HepG2 (cell line): ENCODE data around the gene TMEM164. TPM values are rescaled to one million over a fixed set of nuclear protein-coding genes. Genes with fewer than 3 reads are reported as not detected.

Experiments
- ATAC-seq: fragments of 200-7000 bp; cut with Tn5 transposase; 3 replicates; pipeline ENCODE4 v1.9.1; 2020; ENCODE audit warnings: mild to moderate bottlenecking, moderate library complexity
- BruUV-seq: library from RNA; stranded (reverse); fragments of 400-500 nt; replicated peaks from 2 replicates; lab custom pipeline; 2021; lab: Mats Ljungman, UMichigan
- CTCF ChIA-PET: fragments of 300-600 bp; formaldehyde crosslinking; extraction: SDS; loops from one replicate; lab custom pipeline; 2021; ENCODE audit warnings: low total read pairs, inconsistent platforms, low intra/inter-chr PET ratio; lab: Yijun Ruan, JAX
- POLR2A ChIA-PET: fragments of 350-600 bp; sonication (Branson Sonifier 250); formaldehyde crosslinking; loops from one replicate; lab custom pipeline; 2020; ENCODE audit warnings: antibody characterized with exemption, inconsistent platforms; lab: Yijun Ruan, JAX
- DNase-seq: peaks from one replicate; pipeline ENCODE4 v3.0.0-alpha.2; 2015; ENCODE audit warnings: low spot score
- FAIRE-seq: peaks from 3 replicates; lab custom pipeline; 2011; peaks lifted over from hg19 to GRCh38; lab: Jason Lieb, UNC
- H2AFZ ChIP-seq: one replicate; pipeline ENCODE4 v1.6.1; 2011; ENCODE audit warnings: low read length, inconsistent platforms
- H3K27ac ChIP-seq: fragments of 300-600 bp; 3 replicates; pipeline ENCODE4 v1.8.0; 2011; ENCODE audit warnings: mixed run types, mild to moderate bottlenecking, mixed read lengths, low read length, inconsistent platforms; ENCODE audit not compliant: insufficient read depth; ENCODE audit errors: extremely low read length
- H3K27me3 ChIP-seq, 2 experiments: fragments of 200-600 bp in 1 of 2; 2 replicates in 1 of 2; 3 replicates in 1 of 2; pipeline versions ENCODE4 v1.6.0 to v1.8.0; 2011; ENCODE audit warnings: low read length in 2 of 2, mild to moderate bottlenecking in 2 of 2, moderate library complexity in 2 of 2, inconsistent platforms in 1 of 2; ENCODE audit not compliant: insufficient read depth in 2 of 2, control insufficient read depth in 1 of 2
- H3K36me3 ChIP-seq, 2 experiments: fragments of 200-600 bp in 1 of 2; replicated peaks in 1 of 2; 2 replicates in 1 of 2; 3 replicates in 1 of 2; pipeline versions ENCODE4 v1.5.1 to v1.8.0; 2011; ENCODE audit warnings: low read length in 2 of 2, inconsistent platforms in 1 of 2; ENCODE audit not compliant: insufficient read depth in 2 of 2, control insufficient read depth in 1 of 2
- H3K4me1 ChIP-seq: 2 replicates; pipeline ENCODE4 v1.5.1; 2012; ENCODE audit warnings: low read length, inconsistent platforms; ENCODE audit not compliant: insufficient read depth
- H3K4me2 ChIP-seq: 2 replicates; pipeline ENCODE4 v1.6.0; 2011; ENCODE audit warnings: low read depth, low read length, inconsistent platforms
- H3K4me3 ChIP-seq, 3 experiments: fragments of 200-600 bp in 1 of 3; sonication (generic), shearing (Covaris generic) in 1 of 3; replicated peaks in 1 of 3; 2 replicates each; pipeline ENCODE4 v1.5.1; 2011 to 2016; ENCODE audit warnings: low read length in 3 of 3, inconsistent platforms in 2 of 3, low read depth in 2 of 3, mild to moderate bottlenecking in 2 of 3, control low read depth in 1 of 3, mixed read lengths in 1 of 3; ENCODE audit not compliant: insufficient read depth in 1 of 3
- H3K79me2 ChIP-seq: one replicate; pipeline ENCODE4 v1.6.1; 2011; ENCODE audit warnings: low read length, inconsistent platforms; ENCODE audit not compliant: insufficient read depth
- H3K9ac ChIP-seq: 2 replicates; pipeline ENCODE4 v1.6.0; 2011; ENCODE audit warnings: mild to moderate bottlenecking, low read depth, low read length, inconsistent platforms; ENCODE audit not compliant: insufficient read depth
- H3K9me3 ChIP-seq: 2 replicates; pipeline ENCODE4 v1.5.1; 2012; ENCODE audit warnings: mild to moderate bottlenecking, low read length
- H4K20me1 ChIP-seq: 2 replicates; pipeline ENCODE4 v1.6.0; 2011; ENCODE audit warnings: inconsistent platforms, mild to moderate bottlenecking, low read length, moderate library complexity; ENCODE audit not compliant: insufficient read depth
- FOXP1 ChIP-seq, 2 experiments: fragments of 450-650 bp in 1 of 2; IDR thresholded peaks; 2 replicates each; pipeline ENCODE4 v1.6.1; 2017 to 2018; ENCODE audit warnings: antibody characterized with exemption in 1 of 2
- IRF2 ChIP-seq: IDR thresholded peaks from 2 replicates; pipeline ENCODE4 v1.6.1; 2018; ENCODE audit warnings: missing genetic modification reagents, missing compliant biosample characterization
- JDP2 ChIP-seq: sonication (generic); formaldehyde crosslinking; IDR thresholded peaks from 2 replicates; pipeline ENCODE4 v1.8.1; 2022; ENCODE audit warnings: missing genetic modification reagents, borderline replicate concordance
- MAZ ChIP-seq, 2 experiments: sonication (generic) in 1 of 2; formaldehyde crosslinking in 1 of 2; IDR thresholded peaks; 2 replicates each; pipeline versions ENCODE4 v1.5.0 to v1.6.1; 2012 to 2020; ENCODE audit warnings: low read depth in 2 of 2, mild to moderate bottlenecking in 2 of 2, borderline replicate concordance in 1 of 2, improper control_type of control experiment in 1 of 2, low read length in 1 of 2, missing genetic modification reagents in 1 of 2, moderate library complexity in 1 of 2
- NCOR1 ChIP-seq: fragments of 200-600 bp; sonication (generic); IDR thresholded peaks from 2 replicates; pipeline ENCODE4 v1.7.0; 2017; ENCODE audit warnings: antibody characterized with exemption, low read length, borderline replicate concordance
- RNF219 ChIP-seq: sonication (generic); formaldehyde crosslinking; IDR thresholded peaks from 2 replicates; pipeline ENCODE4 v1.5.0; 2020; ENCODE audit warnings: mild to moderate bottlenecking, missing genetic modification reagents
- SCMH1 ChIP-seq: sonication (generic); formaldehyde crosslinking; IDR thresholded peaks from 2 replicates; pipeline ENCODE4 v1.9.0; 2021; ENCODE audit warnings: missing genetic modification reagents, mild to moderate bottlenecking, borderline replicate concordance
- ZMYM3 ChIP-seq: sonication (generic); formaldehyde crosslinking; IDR thresholded peaks from 2 replicates; pipeline ENCODE4 v1.5.1; 2020; ENCODE audit warnings: mild to moderate bottlenecking, missing genetic modification reagents
- ZNF124 ChIP-seq: sonication (generic); formaldehyde crosslinking; IDR thresholded peaks from 2 replicates; pipeline ENCODE4 v1.4.0; 2020; ENCODE audit warnings: missing genetic modification reagents
- ZNF230 ChIP-seq: sonication (generic); formaldehyde crosslinking; IDR thresholded peaks from 2 replicates; pipeline ENCODE4 v1.4.0; 2020; ENCODE audit warnings: mild to moderate bottlenecking, missing genetic modification reagents
- ZNF644 ChIP-seq: IDR thresholded peaks from 2 replicates; pipeline ENCODE4 v1.6.1; 2016; ENCODE audit warnings: low read depth
- ZNF878 ChIP-seq: sonication (generic); formaldehyde crosslinking; IDR thresholded peaks from 2 replicates; pipeline ENCODE4 v1.8.1; 2023; ENCODE audit warnings: mild to moderate bottlenecking, missing genetic modification reagents, moderate library complexity
- WGBS: methylation state at CpG from one replicate; pipeline ENCODE4 v1.1.6; 2017; ENCODE audit warnings: low lambda C conversion rate; 5-methylcytosine and 5-hydroxymethylcytosine counted together
- in situ Hi-C: cut with HindIII; loops from 2 replicates; pipeline ENCODE4 v1.10.0; 2017; ENCODE audit warnings: low pct_unique_long_range_greater_than_20kb; ENCODE audit not compliant: extremely low pct_ligation_motif_present
- intact Hi-C: fragments of 100-400 bp; cut with micrococcal nuclease; formaldehyde crosslinking; loops from one replicate; pipeline ENCODE4 v1.10.0; 2022; ENCODE audit not compliant: unreplicated experiment
- polyA plus RNA-seq, 8 experiments: library from polyadenylated mRNA; depleted of rRNA in 3 of 8; stranded (reverse) in 7 of 8; unstranded in 1 of 8; fragments of >200 nt; fragmentation: Illumina TruSeq in 4 of 8; extraction: Trizol in 4 of 8; gene quantifications; 2 replicates each; pipeline versions ENCODE4 v1.2.1 to v1.2.3, GENCODE V29; 2011 to 2016; ENCODE audit warnings: low read depth in 4 of 8, missing spikeins in 1 of 8, mixed read lengths in 1 of 8; ENCODE audit not compliant: insufficient read depth in 1 of 8
- total RNA-seq, 5 experiments: library from RNA; depleted of rRNA; stranded (reverse); fragments of >200 nt; fragmentation: Illumina TruSeq; extraction: Trizol; gene quantifications; 2 replicates each; pipeline ENCODE4 v1.2.3, GENCODE V29; 2016; ENCODE audit warnings: low read depth in 1 of 5
- TF ChIP-seq, protein P1 (sequence below): sonication (generic); formaldehyde crosslinking; IDR thresholded peaks from 2 replicates; pipeline ENCODE4 v1.5.1; 2020; ENCODE audit warnings: mild to moderate bottlenecking, missing genetic modification reagents, moderate library complexity
- TF ChIP-seq, protein P2 (sequence below): IDR thresholded peaks from 2 replicates; pipeline ENCODE4 v1.6.1; 2012; ENCODE audit warnings: low read depth, low read length, improper control_type of control experiment

Gene TMEM164
- total and polyA plus RNA-seq, 2 of the 13 experiments (the other 11 are each of a cell fraction or from before 2014, with no cell fraction given), result 5.8 to 13.2 TPM

- FAIRE-seq (no peak), DNase-seq (peak; percentile 42), ATAC-seq (peak; percentile 68)
- Histone ChIP-seq H3K9ac (no peak overlapping the region), H3K4me3 (no peak overlapping the region), H2AFZ (no peak overlapping the region), H3K27ac (no peak overlapping the region), H3K4me2 (no peak overlapping the region), H4K20me1 (no peaks in the 10 kb centered on the region), H3K9me3 (no peaks in the 10 kb centered on the region), H3K27me3 (no peaks in the 10 kb centered on the region), H3K4me1 (peaks cover 46% of the 10 kb centered on the region), H3K36me3 (no peaks in the 10 kb centered on the region), H3K79me2 (no peaks in the 10 kb centered on the region)
- no TSS peak for BruUV-seq
- CTCF ChIA-PET, result no interaction called here
- in situ Hi-C loops (no loop called here), intact Hi-C loops (loop anchor here (2.0 kb wide), 1 partner anchor 116 kb away; the partner anchor contains the start of gene TMEM164)
- 61% methylated on average over 4 of the region's 4 CpGs for WGBS
- POLR2A ChIA-PET, result no interaction called here
- TF ChIP-seq ZNF644 (CRISPR knock-in tag), result 0 out of 2 replicates have a peak, but pooled peaks have one; percentile 16
- peak; percentile 62; the same call in 1 of the 2 replicates for TF ChIP-seq NCOR1
- no peak for TF ChIP-seq RNF219 (CRISPR knock-in tag)
- no peak for TF ChIP-seq JDP2 (CRISPR knock-in tag)
- TF ChIP-seq SCMH1 (CRISPR knock-in tag), result no peak
- TF ChIP-seq, protein P1, sequence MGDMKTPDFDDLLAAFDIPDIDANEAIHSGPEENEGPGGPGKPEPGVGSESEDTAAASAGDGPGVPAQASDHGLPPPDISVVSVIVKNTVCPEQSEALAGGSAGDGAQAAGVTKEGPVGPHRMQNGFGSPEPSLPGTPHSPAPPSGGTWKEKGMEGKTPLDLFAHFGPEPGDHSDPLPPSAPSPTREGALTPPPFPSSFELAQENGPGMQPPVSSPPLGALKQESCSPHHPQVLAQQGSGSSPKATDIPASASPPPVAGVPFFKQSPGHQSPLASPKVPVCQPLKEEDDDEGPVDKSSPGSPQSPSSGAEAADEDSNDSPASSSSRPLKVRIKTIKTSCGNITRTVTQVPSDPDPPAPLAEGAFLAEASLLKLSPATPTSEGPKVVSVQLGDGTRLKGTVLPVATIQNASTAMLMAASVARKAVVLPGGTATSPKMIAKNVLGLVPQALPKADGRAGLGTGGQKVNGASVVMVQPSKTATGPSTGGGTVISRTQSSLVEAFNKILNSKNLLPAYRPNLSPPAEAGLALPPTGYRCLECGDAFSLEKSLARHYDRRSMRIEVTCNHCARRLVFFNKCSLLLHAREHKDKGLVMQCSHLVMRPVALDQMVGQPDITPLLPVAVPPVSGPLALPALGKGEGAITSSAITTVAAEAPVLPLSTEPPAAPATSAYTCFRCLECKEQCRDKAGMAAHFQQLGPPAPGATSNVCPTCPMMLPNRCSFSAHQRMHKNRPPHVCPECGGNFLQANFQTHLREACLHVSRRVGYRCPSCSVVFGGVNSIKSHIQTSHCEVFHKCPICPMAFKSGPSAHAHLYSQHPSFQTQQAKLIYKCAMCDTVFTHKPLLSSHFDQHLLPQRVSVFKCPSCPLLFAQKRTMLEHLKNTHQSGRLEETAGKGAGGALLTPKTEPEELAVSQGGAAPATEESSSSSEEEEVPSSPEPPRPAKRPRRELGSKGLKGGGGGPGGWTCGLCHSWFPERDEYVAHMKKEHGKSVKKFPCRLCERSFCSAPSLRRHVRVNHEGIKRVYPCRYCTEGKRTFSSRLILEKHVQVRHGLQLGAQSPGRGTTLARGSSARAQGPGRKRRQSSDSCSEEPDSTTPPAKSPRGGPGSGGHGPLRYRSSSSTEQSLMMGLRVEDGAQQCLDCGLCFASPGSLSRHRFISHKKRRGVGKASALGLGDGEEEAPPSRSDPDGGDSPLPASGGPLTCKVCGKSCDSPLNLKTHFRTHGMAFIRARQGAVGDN (CRISPR knock-in tag), result no peak
- no peak for TF ChIP-seq MAZ (IDR thresholded peaks at IDR 0.05; ENCODE audit: borderline replicate concordance, low read depth, low read length)
- no peak for TF ChIP-seq MAZ (CRISPR knock-in tag; IDR thresholded peaks at IDR 0.05; ENCODE audit: low read depth)
- TF ChIP-seq ZNF878 (CRISPR knock-in tag), result no peak
- TF ChIP-seq, protein P2, sequence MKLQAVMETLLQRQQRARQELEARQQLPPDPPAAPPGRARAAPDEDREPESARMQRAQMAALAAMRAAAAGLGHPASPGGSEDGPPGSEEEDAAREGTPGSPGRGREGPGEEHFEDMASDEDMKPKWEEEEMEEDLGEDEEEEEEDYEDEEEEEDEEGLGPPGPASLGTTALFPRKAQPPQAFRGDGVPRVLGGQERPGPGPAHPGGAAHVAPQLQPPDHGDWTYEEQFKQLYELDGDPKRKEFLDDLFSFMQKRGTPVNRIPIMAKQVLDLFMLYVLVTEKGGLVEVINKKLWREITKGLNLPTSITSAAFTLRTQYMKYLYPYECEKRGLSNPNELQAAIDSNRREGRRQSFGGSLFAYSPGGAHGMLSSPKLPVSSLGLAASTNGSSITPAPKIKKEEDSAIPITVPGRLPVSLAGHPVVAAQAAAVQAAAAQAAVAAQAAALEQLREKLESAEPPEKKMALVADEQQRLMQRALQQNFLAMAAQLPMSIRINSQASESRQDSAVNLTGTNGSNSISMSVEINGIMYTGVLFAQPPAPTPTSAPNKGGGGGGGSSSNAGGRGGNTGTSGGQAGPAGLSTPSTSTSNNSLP, result 0 out of 2 replicates have a peak, but pooled peaks have one; percentile 39
- TF ChIP-seq ZMYM3, result no peak
- no peak for TF ChIP-seq FOXP1 (IDR thresholded peaks at IDR 0.05)
- TF ChIP-seq FOXP1 (CRISPR knock-in tag; IDR thresholded peaks at IDR 0.05), result no peak
- no peak for TF ChIP-seq ZNF230 (CRISPR knock-in tag)
- TF ChIP-seq ZNF124 (CRISPR knock-in tag), result no peak
- TF ChIP-seq IRF2 (CRISPR knock-in tag), result no peak
Observed at GRCh38 chrX:110118530-110118929, 115.6 kb downstream of the TMEM164 start.
